ENCODE measurements around the gene SCARB1.

SCARB1 gene

GRCh38 chr12:124751654-124752355 lies 111.9 kb downstream of the SCARB1 start:
- DNase-seq (ENCODE audit: low spot score): no peak
- no peak for TF ChIP-seq CTCF (IDR thresholded peaks at IDR 0.05; ENCODE audit: borderline replicate concordance, control extremely low read depth, extremely low read depth, insufficient read depth, missing control alignments)
- in situ Hi-C loops (cut with MboI; ENCODE audit: low sequenced_read_pairs, unreplicated experiment): loop anchor here (25.0 kb wide), 1 partner anchor 365 kb away; no protein-coding TSS in a partner anchor

GRCh38 chr12:124750787-124751471 lies 112.7 kb downstream of the SCARB1 start:
- peak; percentile 20 for TF ChIP-seq CTCF (IDR thresholded peaks at IDR 0.05; ENCODE audit: borderline replicate concordance, control extremely low read depth, extremely low read depth, insufficient read depth, missing control alignments)
- in situ Hi-C loops (cut with MboI; ENCODE audit: low sequenced_read_pairs, unreplicated experiment): loop anchor here (25.0 kb wide), 1 partner anchor 364 kb away; no protein-coding TSS in a partner anchor
- peak; percentile 60 for DNase-seq (ENCODE audit: low spot score)

GRCh38 chr12:124750149-124750656 lies 113.5 kb downstream of the SCARB1 start:
- in situ Hi-C loops (cut with MboI; ENCODE audit: low sequenced_read_pairs, unreplicated experiment): loop anchor here (25.0 kb wide), 1 partner anchor 363 kb away; no protein-coding TSS in a partner anchor
- no peak for TF ChIP-seq CTCF (IDR thresholded peaks at IDR 0.05; ENCODE audit: borderline replicate concordance, control extremely low read depth, extremely low read depth, insufficient read depth, missing control alignments)
- no peak for DNase-seq (ENCODE audit: low spot score)

- no peak for TF ChIP-seq CTCF (IDR thresholded peaks at IDR 0.05; ENCODE audit: borderline replicate concordance, control extremely low read depth, extremely low read depth, insufficient read depth, missing control alignments)
- no peak for DNase-seq (ENCODE audit: low spot score)
- in situ Hi-C loops (cut with MboI; ENCODE audit: low sequenced_read_pairs, unreplicated experiment): loop anchor here (25.0 kb wide), 1 partner anchor 362 kb away; no protein-coding TSS in a partner anchor
These were observed 113.9 kb downstream of the SCARB1 start for GRCh38 chr12:124749725-124750124.

GRCh38 chr12:124747426-124748161 lies 116.1 kb downstream of the SCARB1 start:
- DNase-seq (ENCODE audit: low spot score): no peak
- in situ Hi-C loops (cut with MboI; ENCODE audit: low sequenced_read_pairs, unreplicated experiment): no loop called here
- TF ChIP-seq CTCF (IDR thresholded peaks at IDR 0.05; ENCODE audit: borderline replicate concordance, control extremely low read depth, extremely low read depth, insufficient read depth, missing control alignments): no peak
